Heart right ventricle (tissue), 16 donors: ENCODE measurements around the gene PRKACA. TPM values are rescaled to one million over a fixed set of nuclear protein-coding genes. Genes with fewer than 3 reads are reported as not detected.

Experiments used
- ATAC-seq, 8 donors: fragments of 200-7000 bp; cut with Tn5 transposase; one replicate each; pipeline ENCODE4 v1.9.1; 2020; ENCODE audit warnings: mild to moderate bottlenecking in 8 of 8, moderate library complexity in 8 of 8, moderate number of reproducible peaks in 1 of 8
- DNase-seq, 2 donors: peaks; one replicate each; pipeline ENCODE4 v3.0.0-alpha.2; 2020
- H3K27ac ChIP-seq, 10 donors: fragments of 200-600 bp; sonication (generic) in 2 of 10; one replicate each; pipeline versions ENCODE4 v1.5.0 to v1.8.0; 2020 to 2022; ENCODE audit warnings: mild to moderate bottlenecking in 3 of 10
- H3K27me3 ChIP-seq, 7 donors: fragments of 200-600 bp; one replicate each; pipeline ENCODE4 v1.8.0; 2021 to 2022; ENCODE audit warnings: mild to moderate bottlenecking in 2 of 7
- H3K36me3 ChIP-seq, 9 donors: fragments of 200-600 bp; sonication (generic) in 1 of 9; one replicate each; pipeline versions ENCODE4 v1.5.0 to v1.8.0; 2020 to 2022; ENCODE audit warnings: mild to moderate bottlenecking in 2 of 9
- H3K4me1 ChIP-seq, 9 donors: fragments of 200-600 bp; sonication (generic) in 1 of 9; one replicate each; pipeline versions ENCODE4 v1.5.0 to v1.8.0; 2020 to 2022; ENCODE audit warnings: mild to moderate bottlenecking in 4 of 9
- H3K4me3 ChIP-seq, 10 donors: fragments of 200-600 bp; sonication (generic) in 2 of 10; one replicate each; pipeline versions ENCODE4 v1.5.0 to v1.8.0; 2020 to 2022; ENCODE audit warnings: mild to moderate bottlenecking in 7 of 10, moderate library complexity in 2 of 10
- H3K9me3 ChIP-seq, 11 donors: fragments of 200-600 bp in 10 of 11; sonication (generic) in 2 of 11; one replicate each; pipeline versions ENCODE4 v1.5.0 to v1.8.0; 2013 to 2022; ENCODE audit warnings: mild to moderate bottlenecking in 2 of 11, control low read depth in 1 of 11, moderate library complexity in 1 of 11
- WGBS, 2 donors: extraction: QIAGEN DNeasy Blood & Tissue Kit; methylation state at CpG; one replicate each; pipeline ENCODE4 v1.1.7; 2013; ENCODE audit warnings: inconsistent platforms in 1 of 2; 5-methylcytosine and 5-hydroxymethylcytosine counted together
- intact Hi-C, 10 donors: fragments of 100-400 bp; cut with DNase I; formaldehyde crosslinking; loops; one replicate each; pipeline versions ENCODE4 v1.11.1 to v1.14.2; 2022
- polyA plus RNA-seq, 2 donors: library from polyadenylated mRNA; stranded (reverse); fragments of 200-250 nt; gene quantifications; one replicate each; pipeline ENCODE4 v1.2.3, GENCODE V29; 2013
- total RNA-seq, 10 donors: library from RNA; stranded (reverse); fragmentation: NEBNext Ultra II Directional in 3 of 10; extraction: Animal tissue kit (Norgen Biotek cat#: 25700) in 3 of 10; gene quantifications; one replicate each; pipeline versions ENCODE4 v1.2.1 to v1.2.4, GENCODE V29; 2021 to 2023
- TF ChIP-seq, protein P1 (sequence below), 9 donors: fragments of 200-600 bp; sonication (generic) in 2 of 9; IDR thresholded peaks; one replicate each; pipeline versions ENCODE4 v1.5.0 to v1.8.0; 2021 to 2022; ENCODE audit warnings: antibody characterized with exemption in 9 of 9, mild to moderate bottlenecking in 5 of 9, moderate library complexity in 1 of 9
- donor health status: Arrhythmogenic right ventricular cardiomyopathy.
- donor health status: ischemic (EF 13 %, LVEDD 7.1; RV severe dilation, severe dysfunction).
- donor health status: healthy with polysubstance abuse.
- donor health status: DM: no; HTN: yes; CAD: no.
- donor health status: DM: no; HTN: no; CAD: no.
- donor health status: ischemic (EF 25% LVEDD 6.9; RV normal size, moderate dysfunction).
- donor health status: ischemic (EF 25% LVEDD 5.7; RV mildly dilated, moderate dysfunction).
- donor health status: healthy.
- donor health status: DM: yes; HTN: yes; CAD: no.
- donor health status: Ischemic cardiomyopathy.
- donor health status: ischemic (EF 35%, LVEDD 5.7; RV mildly dilated, moderate dysfunction).
- donor health status: nonischemic (EF 11% LVEDD 7.7; RV severe dilation, severe dysfunction).
- donor health status: DM: yes; HTN: yes; CAD: no.
- donor health status: PGD.
- donor health status: ischemic (EF 29% LVEDD 5.4; RV normal size, mild dysfunction).
- donor health status: nonischemic (EF 23%, LVEDD 6.1; RV moderate dilation, normal function).

PRKACA gene
- total and polyA plus RNA-seq, 12 donors, result 196 to 691 (median 508) TPM

DNA sequence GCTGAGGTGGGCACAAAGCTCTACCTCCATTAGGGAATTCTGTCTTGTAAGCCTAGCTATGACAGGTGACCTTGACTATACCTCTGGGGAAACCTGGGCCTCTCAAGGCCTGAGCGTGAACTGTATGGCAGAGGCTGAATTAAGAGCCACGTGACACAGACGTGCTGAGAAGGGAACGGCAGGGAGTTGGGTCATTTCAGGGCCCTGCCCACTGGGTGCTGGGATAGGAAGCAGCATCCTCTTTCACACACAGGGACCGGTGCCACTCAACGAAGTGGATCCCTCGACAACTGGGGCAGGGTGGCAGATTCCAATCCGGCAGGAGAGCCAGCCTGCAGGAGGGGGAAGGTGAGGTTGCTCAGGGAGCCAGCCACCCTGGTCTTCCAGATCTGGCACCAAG, 9.6 kb upstream of the PRKACA start:
- peak; percentile 62 to 77 (median 70) for ATAC-seq
- Histone ChIP-seq H3K36me3 (no peaks in the 10 kb centered on the region), H3K27ac (peak overlapping the region in 9 of 10 donors; percentile 61 to 83 (median 77)), H3K9me3 (no peaks in the 10 kb centered on the region), H3K27me3 (no peaks in the 10 kb centered on the region), H3K4me1 (peaks cover 0 to 43% (median 18%) of the 10 kb centered on the region in 9 donors), H3K4me3 (no peak overlapping the region)
- DNase-seq, result peak; percentile 41 to 47
- TF ChIP-seq, protein P1, sequence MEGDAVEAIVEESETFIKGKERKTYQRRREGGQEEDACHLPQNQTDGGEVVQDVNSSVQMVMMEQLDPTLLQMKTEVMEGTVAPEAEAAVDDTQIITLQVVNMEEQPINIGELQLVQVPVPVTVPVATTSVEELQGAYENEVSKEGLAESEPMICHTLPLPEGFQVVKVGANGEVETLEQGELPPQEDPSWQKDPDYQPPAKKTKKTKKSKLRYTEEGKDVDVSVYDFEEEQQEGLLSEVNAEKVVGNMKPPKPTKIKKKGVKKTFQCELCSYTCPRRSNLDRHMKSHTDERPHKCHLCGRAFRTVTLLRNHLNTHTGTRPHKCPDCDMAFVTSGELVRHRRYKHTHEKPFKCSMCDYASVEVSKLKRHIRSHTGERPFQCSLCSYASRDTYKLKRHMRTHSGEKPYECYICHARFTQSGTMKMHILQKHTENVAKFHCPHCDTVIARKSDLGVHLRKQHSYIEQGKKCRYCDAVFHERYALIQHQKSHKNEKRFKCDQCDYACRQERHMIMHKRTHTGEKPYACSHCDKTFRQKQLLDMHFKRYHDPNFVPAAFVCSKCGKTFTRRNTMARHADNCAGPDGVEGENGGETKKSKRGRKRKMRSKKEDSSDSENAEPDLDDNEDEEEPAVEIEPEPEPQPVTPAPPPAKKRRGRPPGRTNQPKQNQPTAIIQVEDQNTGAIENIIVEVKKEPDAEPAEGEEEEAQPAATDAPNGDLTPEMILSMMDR (IDR thresholded peaks at IDR 0.05), result no peak
- intact Hi-C loops, result no loop called here
- 58 to 64% methylated on average over 8 of the region's 8 CpGs for WGBS, 2 donors

DNA sequence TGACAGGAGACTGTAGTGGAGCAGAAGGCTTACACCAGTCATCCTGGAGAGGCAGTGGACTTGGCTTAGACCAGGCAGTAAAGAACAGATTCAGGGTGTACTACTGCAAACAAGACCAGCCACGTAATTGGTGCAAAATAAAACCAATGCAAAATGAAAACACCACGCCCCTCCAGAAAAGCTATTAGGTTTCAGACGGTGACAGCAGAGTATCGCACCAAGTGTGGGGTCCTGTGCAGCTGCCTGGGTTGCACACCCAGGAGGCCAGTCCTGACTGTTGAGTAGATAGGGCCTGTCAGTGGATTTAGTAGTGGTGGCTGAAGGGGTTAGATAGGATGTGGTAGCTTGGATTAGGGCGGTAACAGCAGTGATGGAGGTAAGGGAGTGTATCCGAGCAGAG, 5.4 kb upstream of the PRKACA start:
- intact Hi-C loops, result no loop called here
- Histone ChIP-seq H3K27ac (no peak overlapping the region), H3K9me3 (no peaks in the 10 kb centered on the region), H3K4me3 (no peak overlapping the region), H3K36me3 (no peaks in the 10 kb centered on the region), H3K27me3 (no peaks in the 10 kb centered on the region), H3K4me1 (peaks cover 8 to 38% (median 28%) of the 10 kb centered on the region in 9 donors)
- WGBS, 2 donors, result 96% methylated on average over 6 of the region's 6 CpGs
- TF ChIP-seq, protein P1 (IDR thresholded peaks at IDR 0.05), result no peak
- ATAC-seq, result no peak
- no peak for DNase-seq

DNA sequence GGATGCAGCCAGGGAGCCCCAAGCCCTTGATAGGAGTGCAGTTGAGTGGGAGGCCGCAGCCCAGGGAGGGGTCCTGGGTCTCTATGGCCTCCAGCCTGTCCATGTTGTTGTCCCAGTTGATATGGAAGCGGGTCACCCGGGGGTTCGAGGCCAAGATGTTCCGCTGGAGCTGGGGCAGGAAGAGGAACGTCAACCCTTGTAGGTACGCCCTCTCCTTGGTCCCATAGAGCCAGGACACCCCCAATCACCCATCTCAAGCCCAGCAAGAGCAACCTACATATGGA, 2.9 kb upstream of the PRKACA start:
- H3K9me3 ChIP-seq, result no peaks in the 10 kb centered on the region
- intact Hi-C loops, result no loop called here
- TF ChIP-seq, protein P1 (IDR thresholded peaks at IDR 0.05), result no peak
- peak overlapping the region in 9 of 10 donors; percentile 96 to 100 (median 99) for H3K27ac ChIP-seq
- ATAC-seq, result no peak
- no peak overlapping the region for H3K4me3 ChIP-seq
- H3K36me3 ChIP-seq, result no peaks in the 10 kb centered on the region
- H3K27me3 ChIP-seq, result no peaks in the 10 kb centered on the region
- DNase-seq, result no peak
- peaks cover 20 to 39% (median 34%) of the 10 kb centered on the region in 9 donors for H3K4me1 ChIP-seq
- 96 to 97% methylated on average over 7 of the region's 7 CpGs for WGBS, 2 donors

DNA sequence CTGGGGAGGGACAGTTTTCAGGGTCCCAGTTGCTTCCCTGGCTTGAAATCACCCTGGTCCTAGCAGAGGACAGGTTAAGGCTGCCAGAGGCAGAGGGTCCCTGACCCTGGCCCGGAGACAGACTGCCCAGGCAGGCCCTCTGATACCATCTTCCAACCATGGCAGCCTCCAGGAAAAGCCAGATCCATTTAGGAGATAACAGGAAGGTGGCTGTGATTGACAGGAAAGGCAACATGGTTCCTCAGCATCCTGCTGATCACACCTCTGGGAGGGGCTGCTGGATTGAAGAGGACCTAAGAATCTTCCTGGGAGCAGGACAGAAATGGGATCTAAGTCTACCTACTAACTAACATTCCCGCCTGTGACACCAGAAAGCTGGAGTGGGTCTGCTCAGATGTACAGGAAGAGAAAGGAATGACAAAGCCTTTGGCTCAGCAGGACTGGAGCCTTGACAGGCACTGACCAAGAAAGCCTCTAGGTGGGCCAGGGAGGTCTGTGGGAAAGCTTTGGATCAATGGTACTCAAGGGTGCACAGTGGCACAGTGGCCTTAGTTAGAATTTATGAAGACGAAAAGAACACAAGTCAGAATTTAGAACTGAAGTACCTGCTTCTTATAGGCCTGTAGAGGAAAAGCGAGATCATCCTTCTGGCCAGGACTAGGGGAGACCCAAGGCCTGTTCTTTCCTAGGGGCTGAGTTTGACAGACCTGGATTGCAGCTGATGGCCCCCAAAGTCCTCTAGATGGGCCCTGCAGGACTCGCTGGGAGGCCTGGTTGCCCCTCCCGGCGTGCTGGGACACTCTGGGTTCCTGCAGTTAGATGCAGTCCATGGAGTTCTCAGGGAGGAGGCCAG, 2.3 kb upstream of the PRKACA start:
- 92 to 93% methylated on average over 7 of the region's 7 CpGs for WGBS, 2 donors
- intact Hi-C loops, result loop anchor here in 8 of 10 donors (5.0 kb wide), 2 partner anchors 38 to 43 kb away; no protein-coding TSS in a partner anchor
- ATAC-seq, result no peak

More for the DNA sequence above, 2.3 kb upstream of the PRKACA start:
- TF ChIP-seq, protein P1 (IDR thresholded peaks at IDR 0.05), result no peak
- H3K27me3 ChIP-seq, result no peaks in the 10 kb centered on the region
- H3K27ac ChIP-seq, result peak overlapping the region; percentile 86 to 100 (median 99)
- no peaks in the 10 kb centered on the region for H3K9me3 ChIP-seq
- DNase-seq, result no peak
- peaks cover 22 to 45% (median 40%) of the 10 kb centered on the region in 9 donors for H3K4me1 ChIP-seq
- peak overlapping the region in 4 of 10 donors; percentile 59 to 74 (median 63) for H3K4me3 ChIP-seq
- no peaks in the 10 kb centered on the region for H3K36me3 ChIP-seq
